K562 (cell line): Measurements from ENCODE around the gene ITGA6. TPM values are rescaled to one million over a fixed set of nuclear protein-coding genes. Genes with fewer than 3 reads are reported as not detected.

Experiments
- CSDE1 ChIP-seq, 2 experiments: fragments of 450-650 bp; IDR thresholded peaks; 2 replicates each; pipeline ENCODE4 v1.6.1; 2016; ENCODE audit warnings: mild to moderate bottlenecking in 1 of 2
- CTBP1 ChIP-seq: fragments of 450-650 bp; IDR thresholded peaks from 2 replicates; pipeline ENCODE4 v1.6.1; 2016; ENCODE audit warnings: borderline replicate concordance
- GATAD2A ChIP-seq: fragments of 450-650 bp; IDR thresholded peaks from 2 replicates; pipeline ENCODE4 v1.6.1; 2017
- L3MBTL2 ChIP-seq: fragments of 450-650 bp; IDR thresholded peaks from 2 replicates; pipeline ENCODE4 v1.6.1; 2016; ENCODE audit warnings: mild to moderate bottlenecking, moderate library complexity
- MYNN ChIP-seq, 2 experiments: sonication (generic); formaldehyde crosslinking in 1 of 2; IDR thresholded peaks; 2 replicates each; pipeline versions ENCODE4 v1.5.0 to v1.6.1; 2016 to 2020; ENCODE audit warnings: antibody characterized with exemption in 1 of 2, missing genetic modification reagents in 1 of 2
- NCOR1 ChIP-seq: fragments of 450-650 bp; IDR thresholded peaks from 2 replicates; pipeline ENCODE4 v1.6.1; 2016; ENCODE audit warnings: mild to moderate bottlenecking, moderate library complexity
- PRPF4 ChIP-seq: fragments of 200-400 bp; formaldehyde crosslinking; IDR thresholded peaks from one replicate; pipeline ENCODE4 v1.6.1; 2017; ENCODE audit warnings: low read length, low read depth, mild to moderate bottlenecking; ENCODE audit not compliant: insufficient read depth, poor library complexity, severe bottlenecking
- ZSCAN32 ChIP-seq: fragments of 450-650 bp; formaldehyde crosslinking; IDR thresholded peaks from 2 replicates; pipeline ENCODE4 v1.4.0; 2020; ENCODE audit warnings: mild to moderate bottlenecking, moderate library complexity
- polyA plus RNA-seq, 8 experiments: library from polyadenylated mRNA; depleted of rRNA in 4 of 8; stranded (reverse) in 5 of 8; unstranded in 3 of 8; fragments of >200 nt; fragmentation: Nextera tagmentation in 2 of 8; fragmentation: Illumina TruSeq in 1 of 8; extraction: Ambion mirVana in 2 of 8; extraction: Trizol in 1 of 8; gene quantifications; 2 replicates each; pipeline versions ENCODE4 v1.2.1 to v1.2.3, GENCODE V29; 2011 to 2014; ENCODE audit warnings: inconsistent platforms in 1 of 8, missing spikeins in 1 of 8
- total RNA-seq, 7 experiments: library from RNA; depleted of rRNA in 6 of 7; stranded (reverse); fragments of >200 nt in 6 of 7; fragmentation: Illumina TruSeq in 2 of 7; extraction: Trizol in 2 of 7; gene quantifications; 2 replicates each; pipeline versions ENCODE4 v1.2.1 to v1.2.3, GENCODE V29; 2011 to 2021; ENCODE audit warnings: low replicate concordance in 1 of 7
- TF ChIP-seq, protein P1 (sequence below), 2 experiments: fragments of 450-650 bp; IDR thresholded peaks; 2 replicates each; pipeline ENCODE4 v1.6.1; 2016; ENCODE audit warnings: mild to moderate bottlenecking in 2 of 2, borderline replicate concordance in 1 of 2, low read depth in 1 of 2, moderate library complexity in 1 of 2
- TF ChIP-seq, protein P2 (sequence below), 2 experiments: fragments of 150-350 bp in 1 of 2; IDR thresholded peaks; 2 replicates each; pipeline ENCODE4 v1.6.1; 2012 to 2016; ENCODE audit warnings: low read depth in 2 of 2, low read length in 2 of 2, mild to moderate bottlenecking in 1 of 2, moderate library complexity in 1 of 2
- TF ChIP-seq, protein P3 (sequence below): fragments of 450-650 bp; IDR thresholded peaks from 2 replicates; pipeline ENCODE4 v1.6.1; 2016; ENCODE audit warnings: low read depth, mild to moderate bottlenecking, moderate library complexity
- TF ChIP-seq, protein P4 (sequence below): fragments of 450-650 bp; IDR thresholded peaks from 2 replicates; pipeline ENCODE4 v1.6.1; 2014; ENCODE audit warnings: low read depth, mild to moderate bottlenecking, moderate library complexity, borderline replicate concordance

The ITGA6 gene
- total and polyA plus RNA-seq, 9 of the 15 experiments (the other 6 are each of a cell fraction or from before 2014, with no cell fraction given): 0.01 to 0.29 (median 0.05) TPM; not detected in 5

DNA sequence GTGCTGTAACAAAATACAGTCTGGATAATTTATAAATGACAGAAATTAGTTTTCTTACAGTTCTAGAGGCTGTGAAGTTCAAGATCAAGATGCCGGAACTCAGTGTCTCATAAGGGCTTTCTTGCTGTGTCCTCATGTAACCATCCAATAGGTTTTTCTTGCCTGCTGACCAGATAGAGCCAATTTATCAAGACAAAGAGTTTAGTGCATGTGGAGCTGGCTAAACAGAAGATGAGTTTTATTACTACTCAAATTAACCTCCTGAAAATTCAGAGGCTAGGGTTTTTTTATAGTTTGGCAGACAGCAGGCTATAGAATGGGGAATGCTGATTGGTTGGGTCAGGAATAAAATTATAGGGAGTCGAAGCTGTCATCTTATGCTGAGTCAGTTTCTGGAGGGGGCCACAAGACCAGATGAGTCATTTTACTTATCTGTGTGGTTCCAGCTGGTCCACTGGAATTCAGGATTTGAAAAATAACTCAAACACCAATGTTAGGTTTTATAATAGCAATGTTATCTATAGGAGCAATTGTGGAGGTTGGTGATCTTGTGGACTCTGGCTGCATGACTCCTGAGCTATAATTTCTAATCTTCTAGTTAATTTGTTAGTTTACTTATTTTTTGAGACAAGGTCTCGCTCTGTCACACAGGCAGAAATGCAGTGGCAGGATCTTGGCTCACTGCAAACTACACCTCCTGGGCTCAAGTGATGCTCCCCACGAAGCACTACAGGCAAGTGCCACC is 125.3 kb downstream of the ITGA6 start (continued):
- TF ChIP-seq, protein P1, sequence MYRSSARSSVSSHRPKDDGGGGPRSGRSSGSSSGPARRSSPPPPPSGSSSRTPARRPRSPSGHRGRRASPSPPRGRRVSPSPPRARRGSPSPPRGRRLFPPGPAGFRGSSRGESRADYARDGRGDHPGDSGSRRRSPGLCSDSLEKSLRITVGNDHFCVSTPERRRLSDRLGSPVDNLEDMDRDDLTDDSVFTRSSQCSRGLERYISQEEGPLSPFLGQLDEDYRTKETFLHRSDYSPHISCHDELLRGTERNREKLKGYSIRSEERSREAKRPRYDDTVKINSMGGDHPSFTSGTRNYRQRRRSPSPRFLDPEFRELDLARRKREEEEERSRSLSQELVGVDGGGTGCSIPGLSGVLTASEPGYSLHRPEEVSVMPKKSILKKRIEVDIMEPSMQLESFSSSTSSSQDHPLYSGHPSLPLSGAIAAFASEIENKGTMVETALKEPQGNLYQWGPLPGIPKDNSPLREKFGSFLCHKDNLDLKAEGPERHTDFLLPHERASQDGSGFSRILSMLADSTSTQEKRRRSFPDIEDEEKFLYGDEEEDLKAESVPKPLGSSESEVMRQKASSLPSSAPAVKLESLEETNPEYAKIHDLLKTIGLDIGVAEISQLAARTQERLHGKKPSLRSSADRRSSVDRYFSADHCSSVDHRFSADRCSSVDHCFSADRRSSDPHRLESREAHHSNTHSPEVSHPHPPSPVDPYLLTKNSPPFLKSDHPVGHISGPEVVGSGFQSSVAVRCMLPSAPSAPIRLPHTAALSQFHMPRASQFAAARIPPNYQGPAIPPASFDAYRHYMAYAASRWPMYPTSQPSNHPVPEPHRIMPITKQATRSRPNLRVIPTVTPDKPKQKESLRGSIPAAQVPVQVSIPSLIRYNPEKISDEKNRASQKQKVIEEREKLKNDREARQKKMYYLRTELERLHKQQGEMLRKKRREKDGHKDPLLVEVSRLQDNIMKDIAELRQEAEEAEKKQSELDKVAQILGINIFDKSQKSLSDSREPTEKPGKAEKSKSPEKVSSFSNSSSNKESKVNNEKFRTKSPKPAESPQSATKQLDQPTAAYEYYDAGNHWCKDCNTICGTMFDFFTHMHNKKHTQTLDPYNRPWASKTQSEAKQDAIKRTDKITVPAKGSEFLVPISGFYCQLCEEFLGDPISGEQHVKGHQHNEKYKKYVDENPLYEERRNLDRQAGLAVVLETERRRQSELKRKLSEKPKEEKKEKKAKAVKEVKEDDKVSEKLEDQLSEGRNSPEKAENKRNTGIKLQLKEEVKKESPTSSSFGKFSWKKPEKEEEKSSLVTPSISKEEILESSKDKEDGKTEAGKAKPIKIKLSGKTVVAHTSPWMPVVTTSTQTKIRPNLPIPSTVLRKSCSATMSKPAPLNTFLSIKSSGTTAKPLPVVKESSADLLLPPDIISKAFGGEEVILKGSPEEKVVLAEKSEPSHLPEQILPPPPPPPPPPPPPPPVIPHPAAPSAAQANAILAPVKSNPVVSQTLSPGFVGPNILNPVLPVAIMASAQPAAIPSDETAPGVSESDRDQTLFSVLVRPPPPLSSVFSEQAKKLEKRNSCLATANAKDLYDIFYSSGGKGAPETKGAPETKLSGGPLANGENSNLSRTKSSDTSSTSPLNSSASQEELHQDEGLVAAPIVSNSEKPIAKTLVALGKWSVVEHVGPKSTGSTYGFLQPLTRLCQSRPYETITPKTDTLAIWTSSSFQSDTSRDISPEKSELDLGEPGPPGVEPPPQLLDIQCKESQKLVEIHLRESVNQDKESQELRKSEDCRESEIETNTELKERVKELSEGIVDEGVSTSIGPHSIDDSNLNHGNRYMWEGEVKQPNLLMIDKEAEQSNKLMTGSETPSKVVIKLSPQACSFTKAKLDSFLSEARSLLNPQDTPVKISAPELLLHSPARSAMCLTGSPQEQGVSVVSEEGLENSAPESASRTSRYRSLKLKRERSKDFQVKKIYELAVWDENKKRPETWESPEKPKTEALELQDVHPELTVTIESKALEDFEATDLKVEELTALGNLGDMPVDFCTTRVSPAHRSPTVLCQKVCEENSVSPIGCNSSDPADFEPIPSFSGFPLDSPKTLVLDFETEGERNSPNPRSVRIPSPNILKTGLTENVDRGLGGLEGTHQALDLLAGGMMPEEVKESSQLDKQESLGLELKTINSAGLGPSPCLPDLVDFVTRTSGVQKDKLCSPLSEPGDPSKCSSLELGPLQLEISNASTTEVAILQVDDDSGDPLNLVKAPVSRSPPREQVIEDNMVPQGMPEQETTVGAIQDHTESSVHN (IDR thresholded peaks at IDR 0.05; ENCODE audit: borderline replicate concordance in 1 of 2, low read depth in 1 of 2): peak in 1 of 2 experiments; percentile 99; a peak in 2 of 4 replicates
- TF ChIP-seq, protein P2, sequence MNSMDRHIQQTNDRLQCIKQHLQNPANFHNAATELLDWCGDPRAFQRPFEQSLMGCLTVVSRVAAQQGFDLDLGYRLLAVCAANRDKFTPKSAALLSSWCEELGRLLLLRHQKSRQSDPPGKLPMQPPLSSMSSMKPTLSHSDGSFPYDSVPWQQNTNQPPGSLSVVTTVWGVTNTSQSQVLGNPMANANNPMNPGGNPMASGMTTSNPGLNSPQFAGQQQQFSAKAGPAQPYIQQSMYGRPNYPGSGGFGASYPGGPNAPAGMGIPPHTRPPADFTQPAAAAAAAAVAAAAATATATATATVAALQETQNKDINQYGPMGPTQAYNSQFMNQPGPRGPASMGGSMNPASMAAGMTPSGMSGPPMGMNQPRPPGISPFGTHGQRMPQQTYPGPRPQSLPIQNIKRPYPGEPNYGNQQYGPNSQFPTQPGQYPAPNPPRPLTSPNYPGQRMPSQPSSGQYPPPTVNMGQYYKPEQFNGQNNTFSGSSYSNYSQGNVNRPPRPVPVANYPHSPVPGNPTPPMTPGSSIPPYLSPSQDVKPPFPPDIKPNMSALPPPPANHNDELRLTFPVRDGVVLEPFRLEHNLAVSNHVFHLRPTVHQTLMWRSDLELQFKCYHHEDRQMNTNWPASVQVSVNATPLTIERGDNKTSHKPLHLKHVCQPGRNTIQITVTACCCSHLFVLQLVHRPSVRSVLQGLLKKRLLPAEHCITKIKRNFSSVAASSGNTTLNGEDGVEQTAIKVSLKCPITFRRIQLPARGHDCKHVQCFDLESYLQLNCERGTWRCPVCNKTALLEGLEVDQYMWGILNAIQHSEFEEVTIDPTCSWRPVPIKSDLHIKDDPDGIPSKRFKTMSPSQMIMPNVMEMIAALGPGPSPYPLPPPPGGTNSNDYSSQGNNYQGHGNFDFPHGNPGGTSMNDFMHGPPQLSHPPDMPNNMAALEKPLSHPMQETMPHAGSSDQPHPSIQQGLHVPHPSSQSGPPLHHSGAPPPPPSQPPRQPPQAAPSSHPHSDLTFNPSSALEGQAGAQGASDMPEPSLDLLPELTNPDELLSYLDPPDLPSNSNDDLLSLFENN (IDR thresholded peaks at IDR 0.05; ENCODE audit: low read depth in 2 of 2, low read length in 2 of 2): peak in 1 of 2 experiments; percentile 94; a peak in 2 of 4 replicates
- TF ChIP-seq CTBP1 (peak; percentile 55; the same call in 1 of the 2 replicates), MYNN (IDR thresholded peaks at IDR 0.05) (peak; percentile 85; the same call in 1 of the 2 replicates), MYNN (CRISPR knock-in tag; IDR thresholded peaks at IDR 0.05) (no peak), PRPF4 (no peak), CSDE1 (IDR thresholded peaks at IDR 0.05) (no peak), NCOR1 (peak; percentile 97), L3MBTL2 (peak; percentile 61), GATAD2A (no peak), ZSCAN32 (peak; percentile 23; the same call in 1 of the 2 replicates)
- TF ChIP-seq, protein P3, sequence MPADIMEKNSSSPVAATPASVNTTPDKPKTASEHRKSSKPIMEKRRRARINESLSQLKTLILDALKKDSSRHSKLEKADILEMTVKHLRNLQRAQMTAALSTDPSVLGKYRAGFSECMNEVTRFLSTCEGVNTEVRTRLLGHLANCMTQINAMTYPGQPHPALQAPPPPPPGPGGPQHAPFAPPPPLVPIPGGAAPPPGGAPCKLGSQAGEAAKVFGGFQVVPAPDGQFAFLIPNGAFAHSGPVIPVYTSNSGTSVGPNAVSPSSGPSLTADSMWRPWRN: peak; percentile 99
- TF ChIP-seq, protein P4, sequence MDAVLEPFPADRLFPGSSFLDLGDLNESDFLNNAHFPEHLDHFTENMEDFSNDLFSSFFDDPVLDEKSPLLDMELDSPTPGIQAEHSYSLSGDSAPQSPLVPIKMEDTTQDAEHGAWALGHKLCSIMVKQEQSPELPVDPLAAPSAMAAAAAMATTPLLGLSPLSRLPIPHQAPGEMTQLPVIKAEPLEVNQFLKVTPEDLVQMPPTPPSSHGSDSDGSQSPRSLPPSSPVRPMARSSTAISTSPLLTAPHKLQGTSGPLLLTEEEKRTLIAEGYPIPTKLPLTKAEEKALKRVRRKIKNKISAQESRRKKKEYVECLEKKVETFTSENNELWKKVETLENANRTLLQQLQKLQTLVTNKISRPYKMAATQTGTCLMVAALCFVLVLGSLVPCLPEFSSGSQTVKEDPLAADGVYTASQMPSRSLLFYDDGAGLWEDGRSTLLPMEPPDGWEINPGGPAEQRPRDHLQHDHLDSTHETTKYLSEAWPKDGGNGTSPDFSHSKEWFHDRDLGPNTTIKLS: peak; percentile 29; the same call in 1 of the 2 replicates
